MM.1S (cell line): Measurements from ENCODE around the gene INO80.

ENCODE experiments used
- DNase-seq: peaks from one replicate; pipeline ENCODE4 v3.0.0-alpha.2; 2015
- H2AFZ ChIP-seq: fragments of 300-600 bp; sonication (generic); 2 replicates; pipeline ENCODE4 v1.6.0; 2016; ENCODE audit warnings: antibody characterized with exemption, low read length
- H3F3A ChIP-seq: fragments of 300-600 bp; sonication (generic); 2 replicates; pipeline ENCODE4 v1.6.1; 2016; ENCODE audit warnings: mild to moderate bottlenecking, antibody characterized with exemption, low read length, moderate library complexity, mixed read lengths; ENCODE audit not compliant: insufficient read depth
- H3K27ac ChIP-seq: fragments of 300-600 bp; sonication (generic); 2 replicates; pipeline ENCODE4 v1.5.1; 2016; ENCODE audit warnings: mild to moderate bottlenecking, low read length
- H3K27me3 ChIP-seq: fragments of 300-600 bp; sonication (generic); replicated peaks from 2 replicates; pipeline ENCODE4 v1.6.0; 2016; ENCODE audit warnings: low read length; ENCODE audit not compliant: insufficient read depth
- H3K36me3 ChIP-seq: fragments of 300-600 bp; sonication (generic); replicated peaks from 2 replicates; pipeline ENCODE4 v1.6.1; 2016; ENCODE audit warnings: mild to moderate bottlenecking, low read length, mixed read lengths; ENCODE audit not compliant: insufficient read depth
- H3K4me1 ChIP-seq: fragments of 300-600 bp; sonication (generic); 2 replicates; pipeline ENCODE4 v1.6.1; 2016; ENCODE audit warnings: low read length, mixed read lengths
- H3K4me2 ChIP-seq: fragments of 300-600 bp; sonication (generic); 2 replicates; pipeline ENCODE4 v1.6.0; 2016; ENCODE audit warnings: low read depth, low read length
- H3K4me3 ChIP-seq: fragments of 300-600 bp; sonication (generic); 2 replicates; pipeline ENCODE4 v1.5.1; 2016; ENCODE audit warnings: low read length, mixed read lengths
- H3K79me2 ChIP-seq: fragments of 300-600 bp; sonication (generic); 2 replicates; pipeline ENCODE4 v1.6.1; 2016; ENCODE audit warnings: mixed run types, low read length, mixed read lengths
- H3K9ac ChIP-seq: fragments of 300-600 bp; sonication (generic); 2 replicates; pipeline ENCODE4 v1.6.1; 2016; ENCODE audit warnings: low read length, mixed read lengths
- H3K9me2 ChIP-seq: fragments of 300-600 bp; sonication (generic); replicated peaks from 2 replicates; pipeline ENCODE4 v1.6.1; 2016; ENCODE audit warnings: mild to moderate bottlenecking, low read length, mixed read lengths; ENCODE audit not compliant: insufficient read depth
- H3K9me3 ChIP-seq: fragments of 300-600 bp; sonication (generic); replicated peaks from 2 replicates; pipeline ENCODE4 v1.6.1; 2016; ENCODE audit warnings: mild to moderate bottlenecking, low read length, mixed read lengths; ENCODE audit not compliant: insufficient read depth
- H4K20me1 ChIP-seq: fragments of 300-600 bp; sonication (generic); 2 replicates; pipeline ENCODE4 v1.6.1; 2016; ENCODE audit warnings: mild to moderate bottlenecking, low read length, moderate library complexity, mixed read lengths; ENCODE audit not compliant: insufficient read depth
- CTCF ChIP-seq: fragments of 300-600 bp; sonication (generic); IDR thresholded peaks from 2 replicates; pipeline ENCODE4 v1.5.1; 2016; ENCODE audit warnings: antibody characterized with exemption, low read length, mixed read lengths
- EZH2 ChIP-seq: fragments of 300-600 bp; sonication (generic); optimal IDR thresholded peaks from 2 replicates; pipeline ENCODE3; 2017; ENCODE audit warnings: low read depth, mild to moderate bottlenecking, antibody characterized with exemption, low read length, mixed read lengths
- EZH2phosphoT487 ChIP-seq: fragments of 300-600 bp; sonication (generic); IDR thresholded peaks from 2 replicates; pipeline ENCODE4 v1.6.1; 2018; ENCODE audit warnings: antibody characterized with exemption, low read length

INO80 gene

GRCh38 chr15:41160639-41161315, 44.7 kb upstream of the INO80 start:
- Histone ChIP-seq H3K4me2 (no peak overlapping the region), H2AFZ (no peak overlapping the region), H3K4me1 (no peaks in the 10 kb centered on the region), H3K27me3 (no peaks in the 10 kb centered on the region), H3K79me2 (no peaks in the 10 kb centered on the region), H3K9me2 (no peaks in the 10 kb centered on the region), H4K20me1 (no peaks in the 10 kb centered on the region), H3F3A (no peaks in the 10 kb centered on the region), H3K4me3 (no peak overlapping the region), H3K9me3 (no peaks in the 10 kb centered on the region), H3K36me3 (no peaks in the 10 kb centered on the region), H3K9ac (no peak overlapping the region), H3K27ac (no peak overlapping the region)
- DNase-seq: no peak
- TF ChIP-seq EZH2 (no peak), CTCF (no peak), EZH2phosphoT487 (no peak)

GRCh38 chr15:41154412-41154811, 38.3 kb upstream of the INO80 start:
- no peak for TF ChIP-seq EZH2phosphoT487
- no peak for TF ChIP-seq CTCF
- no peak for TF ChIP-seq EZH2
- no peak for DNase-seq
- Histone ChIP-seq H3K9me2 (no peaks in the 10 kb centered on the region), H2AFZ (no peak overlapping the region), H3K9me3 (no peaks in the 10 kb centered on the region), H3F3A (no peaks in the 10 kb centered on the region), H3K4me2 (no peak overlapping the region), H3K36me3 (no peaks in the 10 kb centered on the region), H4K20me1 (no peaks in the 10 kb centered on the region), H3K4me1 (no peaks in the 10 kb centered on the region), H3K79me2 (no peaks in the 10 kb centered on the region), H3K27me3 (no peaks in the 10 kb centered on the region), H3K27ac (no peak overlapping the region), H3K4me3 (no peak overlapping the region), H3K9ac (no peak overlapping the region)

- Histone ChIP-seq H3K9me3 (no peaks in the 10 kb centered on the region), H4K20me1 (no peaks in the 10 kb centered on the region), H3K27ac (no peak overlapping the region), H3F3A (no peaks in the 10 kb centered on the region), H3K4me3 (no peak overlapping the region), H3K4me1 (no peaks in the 10 kb centered on the region), H3K4me2 (no peak overlapping the region), H3K79me2 (no peaks in the 10 kb centered on the region), H3K9ac (no peak overlapping the region), H3K9me2 (no peaks in the 10 kb centered on the region), H3K36me3 (no peaks in the 10 kb centered on the region), H2AFZ (no peak overlapping the region), H3K27me3 (no peaks in the 10 kb centered on the region)
- no peak for DNase-seq
- TF ChIP-seq EZH2phosphoT487 (no peak), EZH2 (no peak), CTCF (no peak)
Observed at GRCh38 chr15:41153733-41154132, 37.7 kb upstream of the INO80 start.
